GM23248 (cell line): ENCODE data around the gene FGF14.

ENCODE experiments used
- EZH2 ChIP-seq: fragments of 200-600 bp; sonication (generic); IDR thresholded peaks from 2 replicates; pipeline ENCODE4 v1.6.1; 2018; ENCODE audit warnings: antibody characterized with exemption, mild to moderate bottlenecking; ENCODE audit not compliant: insufficient read depth, poor library complexity, severe bottlenecking
- EZH2phosphoT487 ChIP-seq: fragments of 200-600 bp; sonication (generic); IDR thresholded peaks from 2 replicates; pipeline ENCODE4 v1.6.1; 2018; ENCODE audit warnings: antibody characterized with exemption, moderate library complexity, mild to moderate bottlenecking, low read depth; ENCODE audit not compliant: insufficient read depth

- TF ChIP-seq EZH2 (no peak), EZH2phosphoT487 (no peak)
These were observed 76.5 kb downstream of the FGF14 start for GRCh38 chr13:102325321-102325720.
